Suprapubic skin (tissue), 4 donors: ENCODE data around the gene TYW5. TPM values are rescaled to one million over a fixed set of nuclear protein-coding genes. Genes with fewer than 3 reads are reported as not detected.

Source experiments
- DNase-seq, 2 donors: peaks; one replicate each; pipeline ENCODE4 v3.0.0-alpha.2; 2019; ENCODE audit warnings: low spot score in 2 of 2
- H3K27ac ChIP-seq: fragments of 200-600 bp; sonication (generic); one replicate; pipeline ENCODE4 v1.5.1; 2019
- H3K27me3 ChIP-seq: fragments of 200-600 bp; sonication (generic); one replicate; pipeline ENCODE4 v1.5.1; 2019
- H3K36me3 ChIP-seq: fragments of 200-600 bp; sonication (generic); one replicate; pipeline ENCODE4 v1.5.1; 2019
- H3K4me1 ChIP-seq: fragments of 200-600 bp; sonication (generic); one replicate; pipeline ENCODE4 v1.5.1; 2019
- H3K4me3 ChIP-seq: fragments of 200-600 bp; sonication (generic); one replicate; pipeline ENCODE4 v1.5.1; 2019; ENCODE audit warnings: mild to moderate bottlenecking
- H3K9me3 ChIP-seq: fragments of 200-600 bp; sonication (generic); one replicate; pipeline ENCODE4 v1.5.1; 2019
- EP300 ChIP-seq: sonication (generic); formaldehyde crosslinking; IDR thresholded peaks from one replicate; pipeline ENCODE4 v1.6.1; 2017; ENCODE audit warnings: antibody characterized with exemption
- POLR2A ChIP-seq, 2 donors: fragments of 450-650 bp; IDR thresholded peaks; one replicate each; pipeline ENCODE4 v1.6.1; 2017; ENCODE audit warnings: antibody characterized with exemption in 2 of 2, mild to moderate bottlenecking in 2 of 2, moderate library complexity in 2 of 2
- POLR2AphosphoS5 ChIP-seq, 3 donors: sonication (generic); formaldehyde crosslinking; IDR thresholded peaks; one replicate each; pipeline ENCODE4 v1.6.1; 2017; ENCODE audit warnings: antibody characterized with exemption in 3 of 3
- WGBS: methylation state at CpG from one replicate; pipeline ENCODE4 v1.1.5; 2018; 5-methylcytosine and 5-hydroxymethylcytosine counted together
- total RNA-seq, 4 donors: library from RNA; depleted of rRNA; stranded (reverse); fragments of >200 nt; gene quantifications; one replicate each; pipeline ENCODE4 v1.1.0, GENCODE V29; 2016
- TF ChIP-seq, protein P1 (sequence below), 2 donors: fragments of 200-600 bp in 1 of 2; fragments of 450-650 bp in 1 of 2; sonication (generic) in 1 of 2; IDR thresholded peaks; one replicate each; pipeline ENCODE4 v1.5.1; 2016 to 2019; ENCODE audit warnings: antibody characterized with exemption in 2 of 2, mild to moderate bottlenecking in 1 of 2, moderate library complexity in 1 of 2

TYW5 gene
- total RNA-seq, 4 donors from 2014 or later: 3.9 to 18.0 (median 5.1) TPM

DNA sequence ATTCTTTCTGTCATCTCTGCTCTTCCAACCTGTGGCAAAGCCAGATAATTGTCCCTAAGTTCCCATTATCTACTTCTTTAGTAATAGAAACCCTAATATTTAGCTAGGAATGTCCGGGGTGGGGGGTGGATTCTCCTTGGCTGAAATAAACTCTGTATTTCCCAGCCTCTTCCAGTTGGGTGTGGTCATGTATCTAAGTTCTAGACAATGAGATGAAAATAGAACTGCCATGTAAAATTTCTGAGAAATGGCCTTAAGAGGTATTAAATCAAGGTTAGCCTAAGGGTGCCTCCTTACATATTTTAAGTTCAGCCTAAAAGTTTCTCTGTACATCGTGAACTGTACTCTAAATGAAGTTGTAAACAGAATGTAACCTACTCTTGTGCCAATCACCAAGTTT lies 39.6 kb upstream of the TYW5 start:
- Histone ChIP-seq H3K4me1 (no peaks in the 10 kb centered on the region), H3K9me3 (no peaks in the 10 kb centered on the region), H3K27me3 (no peaks in the 10 kb centered on the region), H3K27ac (no peak overlapping the region), H3K4me3 (no peak overlapping the region), H3K36me3 (no peaks in the 10 kb centered on the region)
- DNase-seq: no peak
- TF ChIP-seq EP300 (no peak), POLR2AphosphoS5 (IDR thresholded peaks at IDR 0.05) (no peak), POLR2A (IDR thresholded peaks at IDR 0.05) (no peak)
- TF ChIP-seq, protein P1, sequence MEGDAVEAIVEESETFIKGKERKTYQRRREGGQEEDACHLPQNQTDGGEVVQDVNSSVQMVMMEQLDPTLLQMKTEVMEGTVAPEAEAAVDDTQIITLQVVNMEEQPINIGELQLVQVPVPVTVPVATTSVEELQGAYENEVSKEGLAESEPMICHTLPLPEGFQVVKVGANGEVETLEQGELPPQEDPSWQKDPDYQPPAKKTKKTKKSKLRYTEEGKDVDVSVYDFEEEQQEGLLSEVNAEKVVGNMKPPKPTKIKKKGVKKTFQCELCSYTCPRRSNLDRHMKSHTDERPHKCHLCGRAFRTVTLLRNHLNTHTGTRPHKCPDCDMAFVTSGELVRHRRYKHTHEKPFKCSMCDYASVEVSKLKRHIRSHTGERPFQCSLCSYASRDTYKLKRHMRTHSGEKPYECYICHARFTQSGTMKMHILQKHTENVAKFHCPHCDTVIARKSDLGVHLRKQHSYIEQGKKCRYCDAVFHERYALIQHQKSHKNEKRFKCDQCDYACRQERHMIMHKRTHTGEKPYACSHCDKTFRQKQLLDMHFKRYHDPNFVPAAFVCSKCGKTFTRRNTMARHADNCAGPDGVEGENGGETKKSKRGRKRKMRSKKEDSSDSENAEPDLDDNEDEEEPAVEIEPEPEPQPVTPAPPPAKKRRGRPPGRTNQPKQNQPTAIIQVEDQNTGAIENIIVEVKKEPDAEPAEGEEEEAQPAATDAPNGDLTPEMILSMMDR (IDR thresholded peaks at IDR 0.05): no peak
- 66% methylated on average over 2 of the region's 2 CpGs for WGBS

DNA sequence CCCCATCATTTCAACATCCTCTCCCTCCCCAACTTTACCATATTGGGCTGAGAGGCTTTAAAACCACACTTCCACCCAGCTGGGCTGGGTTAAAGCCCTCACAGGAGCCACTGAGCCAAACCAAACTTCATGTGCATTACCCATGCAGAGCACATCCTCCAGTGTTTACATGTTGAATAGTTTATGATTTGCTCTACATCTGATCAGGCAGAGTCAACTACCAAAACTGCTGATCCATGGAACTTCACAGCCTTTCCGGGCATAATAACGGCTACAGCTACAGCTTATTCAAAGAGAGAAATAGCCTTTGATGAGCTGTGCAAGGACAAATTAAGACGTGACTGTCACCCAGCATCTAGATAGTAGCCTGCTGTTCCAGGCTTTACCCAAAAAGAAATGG lies 39.1 kb upstream of the TYW5 start:
- WGBS: 68% methylated on average over 3 of the region's 3 CpGs
- TF ChIP-seq EP300 (no peak), POLR2A (IDR thresholded peaks at IDR 0.05) (no peak), POLR2AphosphoS5 (IDR thresholded peaks at IDR 0.05) (no peak)
- TF ChIP-seq, protein P1 (IDR thresholded peaks at IDR 0.05): no peak

DNA sequence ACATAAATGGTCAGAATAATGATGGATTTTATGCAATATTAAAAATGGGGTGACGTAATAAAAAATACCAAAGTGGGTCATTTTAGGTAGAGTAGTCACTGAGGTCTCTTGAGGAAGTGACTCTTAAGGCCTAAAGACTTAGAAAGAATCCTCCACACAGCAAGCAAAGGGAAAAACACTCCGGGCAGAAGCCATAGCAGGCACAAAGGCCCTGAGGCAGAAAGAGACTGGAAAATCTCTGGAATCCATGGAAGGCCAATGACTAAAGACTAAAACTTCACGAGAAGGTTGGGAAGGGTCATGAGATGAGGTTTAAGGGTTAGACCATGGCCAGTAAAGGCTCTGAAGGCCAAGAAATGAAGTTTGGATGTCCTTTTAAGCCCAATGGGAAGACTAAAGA lies 37.0 kb upstream of the TYW5 start:
- H3K27me3 ChIP-seq: no peaks in the 10 kb centered on the region
- H3K36me3 ChIP-seq: no peaks in the 10 kb centered on the region
- TF ChIP-seq EP300: no peak
- no peak for TF ChIP-seq POLR2AphosphoS5 (IDR thresholded peaks at IDR 0.05)
- TF ChIP-seq POLR2A (IDR thresholded peaks at IDR 0.05): no peak
- DNase-seq: no peak
- H3K27ac ChIP-seq: no peak overlapping the region
- H3K4me1 ChIP-seq: peaks cover 5% of the 10 kb centered on the region
- WGBS: 95% methylated on average over 3 of the region's 3 CpGs
- H3K9me3 ChIP-seq: no peaks in the 10 kb centered on the region
- no peak overlapping the region for H3K4me3 ChIP-seq

More for the DNA sequence above, 39.1 kb upstream of the TYW5 start:
- Histone ChIP-seq H3K4me1 (no peaks in the 10 kb centered on the region), H3K36me3 (no peaks in the 10 kb centered on the region), H3K27me3 (no peaks in the 10 kb centered on the region), H3K4me3 (no peak overlapping the region), H3K9me3 (no peaks in the 10 kb centered on the region), H3K27ac (no peak overlapping the region)
- no peak for DNase-seq

DNA sequence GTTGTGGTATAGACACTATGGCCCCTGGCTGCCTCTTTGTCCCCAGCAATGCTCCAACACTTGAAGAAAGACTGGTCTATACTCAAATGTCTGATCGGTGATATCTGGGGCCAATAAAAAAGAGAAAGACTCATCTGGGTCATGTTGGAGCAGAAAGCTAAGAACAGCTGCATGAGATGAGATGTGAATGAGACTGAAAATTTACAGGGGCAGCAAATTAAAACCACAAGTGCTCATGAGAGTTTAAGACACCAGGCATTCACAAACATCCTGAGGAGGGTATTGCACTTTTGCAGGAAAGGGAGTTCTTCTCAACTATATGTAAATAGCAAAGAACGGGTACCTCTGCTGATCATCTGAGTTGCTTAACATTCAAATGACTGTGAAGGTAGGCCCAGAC lies 36.4 kb upstream of the TYW5 start:
- no peak for DNase-seq
- TF ChIP-seq POLR2AphosphoS5 (IDR thresholded peaks at IDR 0.05): no peak
- TF ChIP-seq, protein P1 (IDR thresholded peaks at IDR 0.05): no peak
- no peak for TF ChIP-seq EP300
- TF ChIP-seq POLR2A (IDR thresholded peaks at IDR 0.05): no peak

DNA sequence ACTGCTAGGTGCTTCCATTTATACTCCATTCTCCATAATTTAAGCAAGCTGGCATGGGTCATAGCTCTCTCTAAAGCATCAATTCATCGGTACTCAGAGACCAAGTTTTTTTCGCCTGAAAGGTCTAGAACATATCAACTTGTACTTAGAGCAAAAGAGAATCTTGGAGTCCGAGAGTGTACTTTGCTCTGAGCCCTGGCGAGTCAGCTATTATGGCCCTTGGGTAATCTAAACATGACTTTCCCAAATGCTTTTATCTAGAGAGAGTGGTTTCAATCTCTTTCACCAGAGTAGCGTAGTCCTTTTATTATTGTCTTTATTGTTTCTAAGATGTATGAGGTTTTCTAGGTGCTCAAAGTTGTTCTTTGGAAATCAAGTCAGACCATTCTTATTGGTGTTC lies 34.5 kb upstream of the TYW5 start:
- H3K4me1 ChIP-seq: peaks cover 8% of the 10 kb centered on the region
- WGBS: 99% methylated on average over 5 of the region's 5 CpGs
- H3K27me3 ChIP-seq: no peaks in the 10 kb centered on the region
- DNase-seq: no peak
- H3K9me3 ChIP-seq: no peaks in the 10 kb centered on the region
- H3K4me3 ChIP-seq: no peak overlapping the region
- H3K36me3 ChIP-seq: no peaks in the 10 kb centered on the region
- H3K27ac ChIP-seq: no peak overlapping the region
- TF ChIP-seq, protein P1 (IDR thresholded peaks at IDR 0.05): no peak
- TF ChIP-seq EP300 (no peak), POLR2A (IDR thresholded peaks at IDR 0.05) (no peak), POLR2AphosphoS5 (IDR thresholded peaks at IDR 0.05) (no peak)

More for the DNA sequence above, 36.4 kb upstream of the TYW5 start:
- Histone ChIP-seq H3K36me3 (no peaks in the 10 kb centered on the region), H3K27ac (no peak overlapping the region), H3K9me3 (no peaks in the 10 kb centered on the region), H3K4me3 (no peak overlapping the region), H3K4me1 (peaks cover 5% of the 10 kb centered on the region), H3K27me3 (no peaks in the 10 kb centered on the region)
- WGBS: 91% methylated on average over 2 of the region's 2 CpGs

DNA sequence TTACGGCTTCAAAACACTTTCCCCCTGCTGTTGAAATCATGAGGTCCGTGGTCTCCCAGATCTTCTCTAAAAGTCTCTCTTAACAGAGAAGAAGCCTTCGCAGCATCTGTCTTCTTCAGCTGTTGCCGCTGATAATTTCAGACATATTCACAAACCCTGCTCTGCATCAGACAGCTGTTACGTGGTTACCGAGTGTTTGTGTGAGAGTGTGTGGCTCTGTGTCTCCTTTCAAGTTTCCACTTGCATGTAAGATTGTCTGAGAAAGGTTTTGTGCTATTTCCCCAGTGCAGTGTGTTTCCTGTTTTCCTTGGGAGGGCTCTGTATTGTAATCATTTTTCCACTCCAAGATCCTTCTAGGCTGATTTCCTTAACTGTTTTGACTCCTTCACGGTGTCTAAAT lies 32.9 kb upstream of the TYW5 start:
- Histone ChIP-seq H3K27me3 (no peaks in the 10 kb centered on the region), H3K27ac (no peak overlapping the region), H3K9me3 (no peaks in the 10 kb centered on the region), H3K36me3 (no peaks in the 10 kb centered on the region), H3K4me1 (peaks cover 8% of the 10 kb centered on the region), H3K4me3 (no peak overlapping the region)
- TF ChIP-seq POLR2AphosphoS5 (IDR thresholded peaks at IDR 0.05): no peak
- no peak for TF ChIP-seq EP300
- TF ChIP-seq POLR2A (IDR thresholded peaks at IDR 0.05): no peak
- TF ChIP-seq, protein P1 (IDR thresholded peaks at IDR 0.05): no peak
- 20% methylated on average over 7 of the region's 7 CpGs for WGBS
- DNase-seq: no peak
